Measurements from ENCODE around the gene CLMP.

The CLMP gene

DNA sequence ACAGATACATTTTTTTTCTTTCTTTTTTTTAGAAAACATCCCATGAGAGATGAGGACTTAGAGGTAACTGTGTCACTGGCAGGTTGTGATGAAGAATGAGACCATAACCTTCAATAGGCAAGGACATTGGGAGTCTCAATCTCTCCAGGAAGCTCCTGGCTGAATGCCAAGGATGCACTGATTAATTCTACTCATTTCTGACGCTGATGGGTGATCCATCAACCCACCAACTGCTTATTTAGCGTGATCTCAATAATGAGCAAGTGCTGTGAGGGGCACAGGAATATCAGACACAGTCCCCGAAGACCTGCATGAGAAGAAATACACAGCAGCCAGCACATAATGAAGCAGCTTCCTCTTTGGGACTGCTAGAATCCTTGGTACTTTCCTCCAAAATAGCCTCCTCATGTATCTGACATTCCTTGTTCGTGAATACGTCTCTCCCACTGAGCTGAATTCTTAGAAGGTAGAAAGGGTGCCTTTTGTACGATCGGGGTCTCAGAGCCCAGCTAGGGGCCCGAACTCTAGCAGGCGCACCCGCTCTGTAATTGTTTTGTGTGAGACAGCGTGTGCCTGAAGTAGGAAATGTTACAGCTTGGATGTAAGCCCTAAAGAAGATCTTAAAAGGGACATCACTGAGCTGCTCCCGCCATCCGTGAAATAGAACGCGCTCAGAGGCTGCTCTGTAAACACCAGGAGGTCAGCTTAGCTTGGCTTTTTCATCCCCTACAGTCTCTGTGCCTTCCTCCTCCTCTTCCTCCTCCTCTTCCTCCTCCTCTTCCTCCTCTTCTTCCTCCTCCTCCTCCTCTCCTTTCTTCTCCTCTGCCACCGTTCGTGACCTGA is 7.2 kb downstream of the CLMP start:
- DNase-seq, result peak; percentile 33

- DNase-seq, result no peak
These were observed 7.8 kb downstream of the CLMP start for GRCh38 chr11:123187248-123187647.

- DNase-seq, result no peak
These were observed 8.8 kb downstream of the CLMP start for GRCh38 chr11:123186286-123186685.

DNA sequence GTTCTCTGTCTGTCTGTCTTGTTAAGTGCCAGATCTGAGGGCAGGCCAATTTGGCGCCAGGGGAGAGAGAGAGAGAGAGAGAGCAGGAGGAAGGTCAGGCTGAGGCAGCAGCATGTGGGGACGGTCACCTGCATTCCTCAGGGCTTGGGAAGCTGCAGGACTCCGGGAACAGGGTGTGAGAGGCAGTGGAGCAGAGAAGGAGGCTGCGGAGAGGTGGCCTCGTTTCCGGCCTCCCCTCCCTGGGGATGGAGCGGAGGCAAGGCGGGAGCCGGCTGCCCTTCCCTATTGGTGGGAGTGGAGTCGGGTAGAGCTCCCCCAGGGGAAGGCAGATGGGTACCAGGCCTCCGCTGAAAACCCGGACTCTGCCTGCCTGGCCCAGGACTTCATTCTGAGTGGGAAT is 9.7 kb downstream of the CLMP start:
- DNase-seq, result no peak

DNA sequence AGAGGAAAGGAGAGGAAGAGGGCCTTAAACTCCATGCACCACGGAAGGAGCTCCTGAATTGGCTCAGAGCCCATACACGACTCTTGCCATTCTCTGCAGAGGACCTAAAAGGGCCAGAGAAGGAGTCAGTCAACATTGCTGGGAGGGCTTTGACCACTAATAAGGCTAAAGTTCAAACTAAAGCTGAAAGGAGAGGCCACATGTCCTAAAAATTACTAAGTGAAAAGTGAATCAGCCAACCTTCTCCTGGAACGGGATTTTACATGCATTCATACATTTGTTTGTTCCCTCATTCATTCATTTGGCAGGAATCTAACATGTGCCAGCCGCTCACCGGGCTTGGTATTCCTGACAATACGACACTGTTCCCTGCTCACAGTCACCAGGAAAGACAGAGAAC is 10.5 kb downstream of the CLMP start:
- DNase-seq, result no peak

- DNase-seq, result no peak
These were observed 11.5 kb downstream of the CLMP start for GRCh38 chr11:123183391-123184099.

- no peak for DNase-seq
These were observed 13.1 kb downstream of the CLMP start for GRCh38 chr11:123181767-123182500.

DNA sequence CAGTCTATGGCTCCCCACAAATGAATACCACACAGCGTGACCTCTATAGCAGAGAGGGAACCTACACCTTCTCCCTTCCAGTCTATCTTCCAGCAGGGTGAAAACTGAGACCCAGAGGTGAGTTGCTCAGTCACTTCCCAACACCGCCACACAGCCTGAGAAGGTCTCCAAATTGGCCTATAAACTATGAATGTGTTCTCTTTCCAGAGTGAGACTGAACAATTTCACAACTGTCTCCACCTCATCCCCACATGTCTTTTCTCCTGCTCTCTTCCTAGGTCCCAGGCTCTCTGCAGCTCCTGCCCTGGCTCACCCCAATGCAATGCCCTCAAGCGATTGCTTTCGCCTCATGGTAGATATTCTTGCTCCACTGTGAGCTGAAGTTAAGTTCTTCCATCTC is 14.0 kb downstream of the CLMP start:
- DNase-seq, result no peak

DNA sequence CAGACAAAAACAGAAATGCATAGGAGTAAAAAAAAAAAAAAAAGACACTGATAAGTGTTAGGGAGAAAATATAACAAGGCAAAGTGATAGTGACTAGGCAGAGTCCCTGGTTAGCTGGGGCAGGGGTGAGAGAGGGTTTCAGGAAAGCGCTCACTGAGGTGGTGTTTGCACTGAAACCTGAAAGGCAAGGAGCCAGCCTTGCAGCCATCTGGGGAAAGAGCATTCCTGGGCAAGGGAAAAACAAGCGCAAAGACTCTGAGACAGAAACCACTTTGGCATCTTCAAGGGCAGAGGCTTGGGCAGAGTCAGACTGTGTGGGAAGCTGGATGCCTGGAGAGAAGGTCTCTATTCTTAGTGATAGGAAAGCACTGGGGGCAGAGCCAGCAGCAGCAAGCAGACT is 14.5 kb downstream of the CLMP start:
- no peak for DNase-seq

- DNase-seq, result no peak
These were observed 14.9 kb downstream of the CLMP start for GRCh38 chr11:123180166-123180565.

GRCh38 chr11:123179586-123179985 is 15.5 kb downstream of the CLMP start:
- DNase-seq, result no peak

DNA sequence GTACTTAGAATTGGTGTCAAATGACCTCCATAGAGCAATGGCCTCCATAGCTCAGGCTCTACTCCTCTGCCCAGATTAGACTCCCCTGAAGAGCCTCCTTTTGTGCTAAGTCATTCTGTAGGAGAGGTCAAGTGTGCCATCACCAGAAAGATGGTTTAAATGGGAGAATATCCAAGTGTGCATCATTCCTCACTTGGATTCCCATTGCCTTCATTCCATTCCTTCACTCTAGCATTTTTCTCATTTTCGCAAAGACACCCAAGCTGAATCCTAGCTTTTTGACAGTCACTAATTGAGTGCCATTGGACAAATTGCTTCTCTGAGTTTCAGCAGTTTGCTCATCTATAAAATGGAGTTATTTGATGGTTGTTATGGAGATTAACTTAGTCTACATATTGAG is 16.9 kb downstream of the CLMP start:
- DNase-seq, result no peak

DNA sequence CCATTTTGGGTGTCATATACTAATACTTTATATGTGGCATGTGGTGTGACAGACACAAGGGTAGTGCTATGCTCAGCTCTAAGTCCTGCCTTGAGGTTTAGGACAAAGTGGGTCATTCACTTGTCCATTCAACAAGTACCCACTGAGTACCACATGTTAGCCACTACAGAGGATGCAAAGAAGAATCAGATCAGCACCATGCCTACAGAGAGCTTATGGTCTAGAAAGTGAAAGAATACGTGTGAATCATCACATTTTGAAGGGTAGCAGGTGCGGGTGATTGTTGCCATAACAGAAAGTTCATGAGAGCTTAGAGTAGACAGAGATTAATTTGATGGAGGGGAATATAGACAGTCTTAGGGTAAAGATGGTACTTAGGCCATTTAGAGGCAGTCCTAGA is 18.3 kb downstream of the CLMP start:
- no peak for DNase-seq

DNA sequence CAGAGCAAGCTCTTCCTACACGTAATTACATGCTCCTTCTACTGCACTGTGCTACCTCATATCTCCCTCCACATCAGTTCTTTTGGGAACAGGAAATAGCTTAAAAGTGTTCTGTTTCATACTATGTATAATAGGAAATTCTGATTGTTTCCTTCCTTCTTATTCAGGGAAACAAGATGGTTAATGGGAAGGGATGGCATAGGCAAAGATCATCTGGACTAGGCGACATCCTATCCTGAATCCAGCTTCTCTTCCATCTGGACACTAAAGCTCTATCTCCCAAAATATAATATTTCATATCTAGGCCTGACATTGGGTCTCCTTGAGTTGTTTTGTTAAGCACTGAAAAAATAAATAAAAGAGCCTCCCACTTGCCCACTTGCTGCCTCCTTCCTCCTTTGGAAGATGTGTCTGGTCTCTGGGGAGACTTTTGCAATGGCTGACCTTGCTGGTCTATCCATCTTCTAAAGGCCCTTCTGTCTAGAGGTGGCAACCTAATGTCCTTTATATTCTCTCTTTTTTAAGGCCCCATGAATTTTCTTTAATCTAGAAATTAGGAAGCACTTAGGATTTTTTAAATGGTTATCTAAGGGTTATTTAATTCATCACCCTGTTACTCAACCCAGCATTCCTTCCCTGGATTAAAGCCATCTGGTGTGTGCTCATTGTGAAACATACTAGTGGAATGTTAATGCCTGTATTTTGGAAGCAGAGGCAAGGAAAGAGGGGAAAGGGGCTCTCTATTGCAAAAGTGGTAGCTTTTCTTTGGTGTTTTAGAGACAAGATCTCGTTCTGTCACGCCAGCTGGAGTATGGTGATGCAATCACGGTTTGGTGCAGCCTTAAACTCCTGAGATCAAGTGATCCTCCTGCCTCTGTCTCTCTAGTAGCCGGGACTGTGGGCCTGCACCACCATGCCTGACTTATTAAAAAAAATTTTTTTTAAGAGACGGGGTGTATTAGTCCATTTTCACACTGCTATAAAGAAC is 20.6 kb downstream of the CLMP start:
- no peak for DNase-seq

GRCh38 chr11:123173856-123174186 is 21.2 kb downstream of the CLMP start:
- no peak for DNase-seq

DNA sequence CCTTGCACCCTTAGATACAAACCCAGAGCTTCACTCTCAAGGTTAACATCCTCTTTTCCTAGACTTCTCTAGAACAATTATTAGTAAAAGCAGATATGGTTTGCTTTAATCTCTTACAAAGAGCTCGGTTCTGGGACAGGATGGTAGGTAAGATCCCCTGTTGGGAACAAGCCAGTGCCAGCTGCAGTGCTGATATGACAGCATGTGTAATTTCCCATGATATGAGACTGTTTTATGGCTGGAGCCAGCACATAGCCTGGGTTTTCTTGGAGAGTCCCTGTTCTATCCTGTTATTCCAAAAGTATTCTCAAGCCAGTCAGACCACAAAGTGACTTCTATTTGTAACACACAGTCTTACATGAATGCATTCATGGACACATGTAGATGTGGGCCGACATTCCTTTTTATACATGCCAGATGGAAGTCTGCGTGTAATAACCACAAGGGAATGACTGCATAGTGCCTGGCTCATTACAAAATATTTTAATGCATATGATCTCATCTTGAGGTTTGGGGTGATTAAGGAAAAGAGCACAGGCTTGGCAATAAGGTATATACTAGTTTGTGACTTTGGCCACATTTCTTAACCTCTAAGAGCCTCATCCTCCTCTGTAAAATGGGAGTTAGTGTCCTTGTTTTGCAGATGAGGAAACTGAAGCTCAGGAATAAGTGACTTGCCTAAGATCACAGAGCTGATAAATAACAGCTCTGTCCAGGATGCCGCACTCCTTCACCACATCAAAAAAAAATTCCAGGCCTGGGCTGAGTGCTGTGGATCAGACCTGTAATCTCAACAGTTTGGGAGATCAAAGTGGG is 21.8 kb downstream of the CLMP start:
- no peak for DNase-seq

GRCh38 chr11:123170929-123171328 is 24.1 kb downstream of the CLMP start:
- DNase-seq, result no peak

DNA sequence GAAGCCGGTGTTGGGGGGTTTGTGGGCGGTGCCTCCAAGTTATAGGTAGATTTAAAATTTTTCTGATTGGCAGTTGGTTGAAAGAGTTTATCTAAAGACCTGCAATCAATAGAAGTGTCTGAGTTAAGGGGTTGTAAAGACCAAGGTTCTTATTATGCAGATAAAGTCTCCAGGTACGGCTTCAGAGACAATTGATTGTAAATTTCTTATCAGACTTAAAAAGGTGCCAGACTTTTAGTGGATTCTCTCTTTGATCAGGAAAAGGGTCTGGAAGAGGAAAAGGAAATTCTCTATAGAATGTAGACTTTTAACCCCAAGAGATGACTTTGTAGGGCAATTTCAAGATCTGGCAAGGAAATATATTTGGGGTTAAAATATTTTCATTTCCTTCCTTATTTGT is 25.2 kb downstream of the CLMP start:
- DNase-seq, result no peak

GRCh38 chr11:123168955-123169484 is 26.0 kb downstream of the CLMP start:
- DNase-seq, result no peak

GRCh38 chr11:123168241-123168640 is 26.8 kb downstream of the CLMP start:
- no peak for DNase-seq

GRCh38 chr11:123166071-123166559 is 28.9 kb downstream of the CLMP start:
- DNase-seq, result no peak

Measured in NCI-H345 (cell line).